COLO829 (cell line): ENCODE data around the gene GCM1.

Experiments used
- DNase-seq: peaks from one replicate; pipeline ENCODE4 v3.0.0; 2012; ENCODE audit warnings: low spot score

Gene GCM1

GRCh38 chr6:53151676-53152075 is 3.0 kb upstream of the GCM1 start:
- DNase-seq = no peak

GRCh38 chr6:53144802-53145201 is 3.8 kb downstream of the GCM1 start:
- DNase-seq = no peak

DNA sequence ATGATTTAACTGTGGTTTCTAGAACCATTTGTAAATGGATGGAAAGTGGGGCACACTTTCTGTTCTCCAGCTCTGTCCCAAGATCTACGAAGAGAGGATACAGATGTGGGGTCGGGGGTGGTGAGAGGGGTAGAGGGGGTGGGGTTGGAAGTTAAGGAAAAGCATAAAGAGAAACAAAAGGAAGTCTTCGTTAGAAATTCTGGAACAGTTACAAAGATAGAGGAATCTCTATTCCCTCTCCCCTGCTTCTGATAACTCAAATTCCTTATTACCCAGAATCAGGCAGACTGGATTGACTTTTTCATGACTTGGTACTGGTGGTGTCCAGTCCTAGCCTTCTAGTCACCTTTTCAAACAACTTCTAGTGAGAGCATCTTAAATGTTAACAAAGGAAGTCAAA is 4.9 kb downstream of the GCM1 start:
- DNase-seq = no peak

- DNase-seq = no peak
Observed at GRCh38 chr6:53142810-53143209, 5.8 kb downstream of the GCM1 start.

DNA sequence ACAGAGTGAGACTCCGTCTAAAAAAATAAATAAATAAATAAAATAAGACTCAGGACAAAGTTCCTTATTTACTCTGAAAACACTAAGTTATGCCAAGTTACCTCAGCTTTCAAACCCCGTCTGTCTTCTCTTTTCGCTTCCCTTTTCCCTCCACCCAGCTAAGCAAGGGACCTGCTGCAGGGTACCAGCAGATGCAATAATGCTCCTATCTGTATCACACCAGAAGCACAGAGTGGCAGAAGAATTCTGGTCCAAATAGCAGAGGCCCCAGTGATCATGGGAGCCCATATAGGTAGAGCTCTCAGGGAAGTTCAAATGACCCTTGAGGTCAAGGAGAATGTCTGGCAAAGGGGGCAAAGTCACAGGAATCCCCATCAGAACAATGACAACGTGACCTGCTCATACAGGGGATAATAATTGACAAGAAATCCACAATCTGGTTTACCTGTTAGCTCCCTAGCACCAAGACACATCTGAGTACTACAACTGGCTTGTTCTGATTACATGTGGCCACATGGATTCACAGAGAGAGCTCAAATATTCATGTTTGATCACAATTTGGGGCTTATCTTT is 8.7 kb downstream of the GCM1 start:
- DNase-seq = no peak

DNA sequence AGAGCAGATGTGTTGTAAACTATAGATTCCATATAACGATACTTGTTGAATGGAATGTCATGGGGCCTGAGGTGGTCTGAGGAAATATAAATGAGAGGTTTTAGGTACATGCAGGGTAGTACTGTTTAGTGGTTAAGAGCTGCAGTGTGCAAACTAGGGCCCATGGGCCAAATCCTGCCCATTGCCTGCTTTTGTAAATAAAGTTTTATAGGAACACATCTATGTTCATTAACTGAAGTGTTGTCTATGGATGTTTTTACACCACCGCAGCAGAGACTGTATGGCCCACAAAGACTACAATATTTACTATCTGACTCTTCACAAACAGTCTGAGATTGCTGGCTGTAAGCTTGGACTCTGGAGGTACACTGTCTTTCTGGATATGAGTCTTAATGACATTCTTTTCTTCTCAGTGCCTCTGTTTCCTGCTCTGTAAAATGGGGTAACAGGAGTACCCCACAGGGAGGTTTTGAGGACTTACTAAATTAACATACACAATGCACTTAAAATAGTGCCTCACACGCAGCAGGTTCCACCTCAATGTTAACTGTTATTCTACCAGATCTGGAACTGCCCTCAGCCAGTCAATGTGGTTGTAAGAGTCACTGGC is 12.5 kb downstream of the GCM1 start:
- DNase-seq = no peak

DNA sequence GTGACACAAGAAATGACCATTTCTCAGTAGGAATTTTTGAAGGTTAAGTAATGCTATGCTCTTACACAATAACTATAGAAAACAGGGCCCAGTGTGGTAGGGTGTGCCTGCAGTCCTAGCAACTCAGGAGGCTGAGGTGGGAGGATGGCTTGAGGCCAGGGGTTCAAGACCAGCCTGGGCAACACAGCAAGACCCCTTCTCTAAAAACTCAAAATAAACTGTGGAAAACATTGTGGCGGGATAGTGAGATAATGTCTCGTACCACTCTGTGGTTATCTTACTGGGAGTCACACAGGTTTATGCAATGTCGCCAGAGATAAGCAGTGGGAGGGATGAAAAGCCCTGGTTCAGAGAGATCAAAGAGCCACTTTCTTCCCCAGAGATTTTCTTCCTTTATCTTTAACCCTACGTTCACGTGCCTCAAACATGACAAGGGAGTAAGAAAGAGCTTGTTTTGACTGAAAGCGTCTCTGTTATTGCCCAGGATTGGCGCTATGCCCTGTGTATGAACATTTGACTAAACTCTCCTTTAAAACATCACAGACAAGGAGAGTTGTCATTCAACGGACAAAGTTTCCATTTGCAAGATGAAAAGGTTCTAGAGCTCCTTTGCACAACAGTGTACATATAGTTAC is 13.9 kb downstream of the GCM1 start:
- peak; percentile 83 for DNase-seq

GRCh38 chr6:53133961-53134360 is 14.7 kb downstream of the GCM1 start:
- DNase-seq = no peak

GRCh38 chr6:53130569-53131290 is 17.9 kb downstream of the GCM1 start:
- no peak for DNase-seq

DNA sequence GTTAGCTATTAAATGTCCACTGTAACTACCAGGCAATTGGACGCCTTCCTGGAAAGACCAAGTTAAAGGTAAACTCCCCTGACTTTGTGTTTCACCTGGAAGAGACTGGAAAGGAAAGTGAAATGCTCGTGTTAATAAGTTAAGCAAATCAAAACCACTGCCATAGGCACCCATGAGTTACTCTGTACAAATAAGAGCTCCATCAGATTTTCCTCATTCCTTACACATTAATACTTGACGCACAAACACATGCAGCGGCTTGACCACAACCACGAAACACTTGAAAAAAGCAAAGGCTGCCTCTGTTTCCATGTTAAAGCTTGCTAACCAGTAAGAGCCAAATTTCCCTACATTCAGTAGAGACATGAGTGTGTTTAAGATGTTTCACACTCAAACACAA is 19.8 kb downstream of the GCM1 start:
- DNase-seq = no peak

- DNase-seq = no peak
Observed at GRCh38 chr6:53125276-53125675, 23.4 kb downstream of the GCM1 start.

DNA sequence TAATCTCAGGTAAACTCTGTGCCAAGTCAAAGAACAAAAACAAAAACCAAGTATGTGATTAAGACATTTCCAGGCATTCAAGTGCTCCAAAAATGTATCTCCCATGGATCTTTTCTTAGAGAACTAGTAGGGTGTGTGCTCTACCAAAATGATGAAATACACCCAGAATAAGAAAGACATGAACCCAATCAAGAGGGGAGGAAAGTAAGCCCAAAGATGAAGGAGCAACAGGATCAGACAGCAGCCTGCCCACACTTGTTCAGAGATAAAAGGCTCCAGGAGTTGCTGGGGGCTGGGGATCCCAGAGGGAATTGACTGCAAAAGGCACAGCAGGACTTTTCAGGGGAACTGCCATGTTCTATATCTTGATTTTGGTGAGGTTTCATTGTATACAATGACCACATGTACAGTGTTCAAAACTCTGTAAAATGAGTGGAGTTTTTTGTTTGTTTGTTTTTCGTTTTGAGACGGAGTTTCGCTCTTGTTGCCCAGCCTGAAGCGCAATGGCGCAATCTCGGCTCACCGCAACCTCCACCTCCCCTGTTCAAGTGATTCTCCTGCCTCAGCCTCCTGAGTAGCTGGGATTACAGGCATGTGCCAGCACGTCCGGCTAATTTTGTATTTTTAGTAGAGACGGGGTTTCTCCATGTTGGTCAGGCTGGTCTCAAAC is 24.4 kb downstream of the GCM1 start:
- DNase-seq = no peak

DNA sequence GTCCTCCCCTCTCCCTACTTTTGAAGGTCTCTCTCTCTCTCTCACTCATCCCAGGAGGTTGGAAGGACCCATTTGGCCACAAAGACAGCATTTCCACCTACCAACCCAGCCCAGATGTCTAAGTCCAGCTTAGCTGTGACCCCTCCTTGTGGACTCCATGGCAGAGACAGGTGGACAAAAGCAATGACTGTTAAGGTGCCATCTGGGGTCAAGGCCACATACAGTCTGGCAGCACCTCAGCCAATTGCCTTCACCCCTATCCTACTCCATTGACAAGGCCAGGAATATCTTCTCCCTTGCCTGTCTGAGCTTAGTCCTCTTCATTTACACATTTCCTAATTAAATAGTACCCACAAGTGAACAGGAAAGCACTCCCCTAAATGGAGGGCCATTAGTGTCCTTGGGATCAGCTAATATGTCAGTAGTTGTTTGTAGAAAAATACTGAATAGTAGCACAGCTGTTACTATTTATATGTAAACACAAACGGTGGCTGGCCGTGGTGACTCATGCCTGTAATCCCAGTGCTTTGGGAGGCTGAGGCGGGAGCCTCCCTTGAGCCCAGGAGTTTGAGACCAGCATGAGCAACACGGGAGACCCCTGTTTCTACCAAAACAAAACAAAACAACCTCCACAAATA is 28.8 kb downstream of the GCM1 start:
- DNase-seq = peak; percentile 33

- no peak for DNase-seq
Observed at GRCh38 chr6:53119349-53119748, 29.3 kb downstream of the GCM1 start.

- no peak for DNase-seq
Observed at GRCh38 chr6:53115741-53116140, 32.9 kb downstream of the GCM1 start.

- no peak for DNase-seq
Observed at GRCh38 chr6:53115113-53115512, 33.5 kb downstream of the GCM1 start.

DNA sequence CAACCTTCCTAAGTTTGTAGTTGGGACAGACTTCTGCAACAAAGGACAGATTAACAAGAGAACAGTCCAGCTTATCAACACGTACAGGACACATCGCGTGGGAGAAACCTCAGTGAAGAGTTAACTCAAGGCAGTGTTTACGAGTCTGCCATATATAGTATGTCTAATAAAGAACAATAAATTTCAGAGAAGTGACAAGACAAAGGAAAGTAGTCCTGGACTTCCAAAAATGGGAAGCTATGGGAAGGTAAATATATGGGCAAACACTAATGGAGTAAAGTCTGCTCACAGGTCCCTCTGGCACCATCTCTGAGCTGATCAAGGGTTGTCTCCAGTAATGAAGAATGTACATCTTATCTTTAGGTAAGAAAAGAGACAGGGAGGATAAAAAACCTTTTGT is 34.9 kb downstream of the GCM1 start:
- DNase-seq = no peak

- no peak for DNase-seq
Observed at GRCh38 chr6:53112871-53113270, 35.8 kb downstream of the GCM1 start.

DNA sequence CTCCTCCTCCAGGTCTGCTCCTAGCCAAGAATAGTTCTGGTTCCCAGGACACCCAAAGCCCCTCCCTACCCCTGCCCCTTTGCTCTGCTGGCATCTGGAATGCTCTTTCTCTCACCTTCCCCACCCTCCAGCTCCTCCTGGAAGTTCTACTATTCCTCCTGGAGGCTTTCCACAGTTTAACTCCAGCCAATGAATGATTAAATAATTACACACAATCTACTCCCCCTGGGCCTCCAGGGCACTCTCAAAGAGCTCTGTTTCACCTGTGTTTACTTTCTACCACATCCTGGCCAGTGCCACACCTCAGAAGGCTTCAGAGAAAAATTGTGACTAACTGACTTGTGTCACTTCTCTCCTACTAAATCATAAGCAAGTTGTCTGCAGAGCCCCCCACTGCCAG is 36.2 kb downstream of the GCM1 start:
- no peak for DNase-seq

DNA sequence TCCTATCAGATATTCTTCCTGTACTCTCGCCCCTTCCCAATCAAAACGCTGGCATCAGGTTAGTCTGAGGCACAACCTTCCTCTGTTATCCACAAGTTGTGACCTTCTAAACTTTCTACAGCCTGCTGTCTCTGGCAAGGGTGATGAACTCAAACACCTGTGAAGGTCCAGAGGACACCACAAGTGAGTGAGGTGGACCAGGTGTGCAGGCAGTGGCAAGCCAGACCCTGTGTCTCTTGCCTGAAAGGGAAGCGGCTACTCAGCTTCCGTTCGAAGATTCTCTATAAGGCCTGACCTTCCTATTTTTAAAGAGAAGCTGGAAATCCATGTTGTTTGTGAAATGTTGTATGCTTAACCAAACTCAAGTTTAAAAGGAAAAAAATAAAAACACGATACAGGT is 36.8 kb downstream of the GCM1 start:
- DNase-seq = no peak

- DNase-seq = no peak
Observed at GRCh38 chr6:53109612-53110011, 39.0 kb downstream of the GCM1 start.

- no peak for DNase-seq
Observed at GRCh38 chr6:53107091-53107490, 41.5 kb downstream of the GCM1 start.
